Hepatocyte (in vitro differentiated cells): ENCODE data around the gene DOCK3. TPM values are rescaled to one million over a fixed set of nuclear protein-coding genes. Genes with fewer than 3 reads are reported as not detected.

Source experiments
- DNase-seq: peaks from one replicate; pipeline ENCODE4 v3.0.0-alpha.2; 2016; ENCODE audit warnings: low spot score
- H2AFZ ChIP-seq: fragments of 200-600 bp; sonication (generic); 2 replicates; pipeline ENCODE4 v1.6.0; 2016; ENCODE audit warnings: antibody characterized with exemption, mild to moderate bottlenecking
- H3K27ac ChIP-seq: fragments of 200-600 bp; sonication (generic); 2 replicates; pipeline ENCODE4 v1.5.1; 2016; ENCODE audit warnings: mild to moderate bottlenecking
- H3K27me3 ChIP-seq: fragments of 200-600 bp; sonication (generic); 2 replicates; pipeline ENCODE4 v1.6.1; 2016
- H3K36me3 ChIP-seq: fragments of 200-600 bp; sonication (generic); replicated peaks from 2 replicates; pipeline ENCODE4 v1.5.1; 2016; ENCODE audit warnings: low read depth; ENCODE audit not compliant: insufficient read depth
- H3K4me1 ChIP-seq: fragments of 200-600 bp; sonication (generic); 2 replicates; pipeline ENCODE4 v1.5.1; 2016; ENCODE audit warnings: mild to moderate bottlenecking, moderate library complexity; ENCODE audit not compliant: insufficient read depth
- H3K4me2 ChIP-seq: fragments of 200-600 bp; sonication (generic); 2 replicates; pipeline ENCODE4 v1.6.0; 2016
- H3K4me3 ChIP-seq: fragments of 200-600 bp; sonication (generic); 2 replicates; pipeline ENCODE4 v1.5.1; 2016; ENCODE audit warnings: mild to moderate bottlenecking
- H3K79me2 ChIP-seq: fragments of 200-600 bp; sonication (generic); 2 replicates; pipeline ENCODE4 v1.6.0; 2017; ENCODE audit warnings: mild to moderate bottlenecking
- H3K9me2 ChIP-seq: fragments of 200-600 bp; sonication (generic); replicated peaks from 2 replicates; pipeline ENCODE4 v1.6.0; 2017; ENCODE audit warnings: mild to moderate bottlenecking; ENCODE audit not compliant: insufficient read depth
- H3K9me3 ChIP-seq: fragments of 200-600 bp; sonication (generic); 2 replicates; pipeline ENCODE4 v1.5.1; 2016; ENCODE audit warnings: low read depth, mild to moderate bottlenecking
- H4K20me1 ChIP-seq: fragments of 200-600 bp; sonication (generic); 2 replicates; pipeline ENCODE4 v1.6.0; 2016; ENCODE audit warnings: mild to moderate bottlenecking; ENCODE audit not compliant: insufficient read depth, poor library complexity, severe bottlenecking
- CTCF ChIP-seq: fragments of 200-600 bp; sonication (generic); IDR thresholded peaks from 2 replicates; pipeline ENCODE4 v1.5.1; 2016; ENCODE audit warnings: antibody characterized with exemption, mild to moderate bottlenecking; ENCODE audit not compliant: poor library complexity
- EZH2 ChIP-seq: fragments of 200-600 bp; sonication (generic); IDR thresholded peaks from 2 replicates; pipeline ENCODE4 v1.6.1; 2016; ENCODE audit warnings: antibody characterized with exemption, mild to moderate bottlenecking, borderline replicate concordance
- EZH2phosphoT487 ChIP-seq: fragments of 200-600 bp; sonication (generic); IDR thresholded peaks from one replicate; pipeline ENCODE4 v1.6.1; 2018; ENCODE audit warnings: antibody characterized with exemption, mild to moderate bottlenecking, low read depth, moderate library complexity; ENCODE audit not compliant: unreplicated experiment, severe bottlenecking
- WGBS: methylation state at CpG from one replicate; pipeline ENCODE4 v1.1.6; 2016; ENCODE audit warnings: low lambda C conversion rate; ENCODE audit errors: missing lambda C conversion rate; 5-methylcytosine and 5-hydroxymethylcytosine counted together
- polyA plus RNA-seq: library from polyadenylated mRNA; unstranded; fragments of >200 nt; fragmentation: Nextera tagmentation; extraction: Ambion mirVana; gene quantifications from 2 replicates; pipeline ENCODE4 v1.2.1, GENCODE V29; 2016
- total RNA-seq: library from RNA; depleted of rRNA; stranded (reverse); fragments of >200 nt; gene quantifications from 2 replicates; pipeline ENCODE4 v1.2.3, GENCODE V29; 2014

Gene DOCK3
- total and polyA plus RNA-seq, 2 experiments from 2014 or later, result 0.77 to 1.6 TPM

GRCh38 chr3:51371943-51372557 lies 697.3 kb downstream of the DOCK3 start:
- H3K4me3 ChIP-seq, result no peak overlapping the region
- no peak overlapping the region for H3K27ac ChIP-seq
- TF ChIP-seq CTCF (peak; percentile 89), EZH2 (no peak), EZH2phosphoT487 (no peak)
- H2AFZ ChIP-seq, result no peak overlapping the region
- H3K9me2 ChIP-seq, result no peaks in the 10 kb centered on the region
- H4K20me1 ChIP-seq, result no peaks in the 10 kb centered on the region
- DNase-seq, result peak; percentile 88
- no peaks in the 10 kb centered on the region for H3K9me3 ChIP-seq
- H3K4me2 ChIP-seq, result no peak overlapping the region
- no peaks in the 10 kb centered on the region for H3K79me2 ChIP-seq
- WGBS, result 36% methylated on average over 4 of the region's 4 CpGs
- no peaks in the 10 kb centered on the region for H3K27me3 ChIP-seq
- H3K36me3 ChIP-seq, result no peaks in the 10 kb centered on the region
- H3K4me1 ChIP-seq, result no peaks in the 10 kb centered on the region

- Histone ChIP-seq H3K9me2 (no peaks in the 10 kb centered on the region), H3K36me3 (no peaks in the 10 kb centered on the region), H3K79me2 (no peaks in the 10 kb centered on the region), H3K27ac (no peak overlapping the region), H2AFZ (no peak overlapping the region), H3K4me3 (no peak overlapping the region), H3K9me3 (no peaks in the 10 kb centered on the region), H3K27me3 (no peaks in the 10 kb centered on the region), H3K4me1 (no peaks in the 10 kb centered on the region), H3K4me2 (no peak overlapping the region), H4K20me1 (no peaks in the 10 kb centered on the region)
- no peak for DNase-seq
- WGBS, result 92% methylated on average over 5 of the region's 5 CpGs
- TF ChIP-seq EZH2phosphoT487, result no peak
- no peak for TF ChIP-seq CTCF
- TF ChIP-seq EZH2, result no peak
Measured at GRCh38 chr3:51373658-51374421, 699.1 kb downstream of the DOCK3 start.

- H3K79me2 ChIP-seq, result no peaks in the 10 kb centered on the region
- no peaks in the 10 kb centered on the region for H3K36me3 ChIP-seq
- no peak for TF ChIP-seq EZH2
- TF ChIP-seq EZH2phosphoT487, result no peak
- TF ChIP-seq CTCF, result no peak
- no peaks in the 10 kb centered on the region for H3K4me1 ChIP-seq
- H4K20me1 ChIP-seq, result no peaks in the 10 kb centered on the region
- H3K27ac ChIP-seq, result no peak overlapping the region
- no peak overlapping the region for H3K4me3 ChIP-seq
- H3K9me3 ChIP-seq, result no peaks in the 10 kb centered on the region
- no peak for DNase-seq
- 94% methylated on average over 11 of the region's 11 CpGs for WGBS
- no peak overlapping the region for H2AFZ ChIP-seq
- no peaks in the 10 kb centered on the region for H3K27me3 ChIP-seq
- H3K9me2 ChIP-seq, result no peaks in the 10 kb centered on the region
- H3K4me2 ChIP-seq, result no peak overlapping the region
Measured at GRCh38 chr3:51374456-51374855, 699.7 kb downstream of the DOCK3 start.
